ENCODE measurements around the gene EFCC1. TPM values are rescaled to one million over a fixed set of nuclear protein-coding genes. Genes with fewer than 3 reads are reported as not detected.
A peak's percentile ranks its signal among the peaks of the same experiment; 100 is the strongest.

The EFCC1 gene
- total RNA-seq, 2 experiments from 2014 or later: 0.16 to 0.38 TPM

DNA sequence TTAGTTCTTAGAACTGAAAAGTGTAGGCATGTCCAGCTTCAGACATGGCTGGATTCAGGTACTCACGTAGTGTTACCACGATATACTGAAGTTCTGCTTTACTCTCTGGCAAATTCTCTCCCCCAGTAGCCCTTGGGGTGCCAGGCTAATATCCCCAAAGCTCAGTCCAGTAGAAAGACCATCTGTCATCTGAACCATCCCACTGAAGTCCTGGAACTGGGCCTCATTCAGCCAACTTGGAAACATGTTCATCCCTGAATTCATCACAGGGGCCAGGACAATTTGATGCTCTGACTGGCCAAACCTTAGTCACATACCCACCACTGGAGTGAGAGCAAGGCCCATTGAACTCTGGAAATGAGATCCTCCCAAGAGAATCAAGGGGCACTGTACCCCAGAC, 8.2 kb downstream of the EFCC1 start:
- Mint-ChIP-seq H3K27me3 (no peaks in the 10 kb centered on the region), H3K27ac (no peak overlapping the region), H3K4me1 (ENCODE audit: low read depth) (peaks cover 16% of the 10 kb centered on the region), H3K36me3 (ENCODE audit: low read depth) (no peaks in the 10 kb centered on the region), H3K9me3 (no peaks in the 10 kb centered on the region), H3K4me3 (no peak overlapping the region)
- ChIA-PET CTCF (interaction anchor here (1.4 to 7.1 kb wide), 3 partner anchors 10 to 44 kb away, joined by 5 to 66 read pairs (median 26); no protein-coding TSS in a partner anchor), POLR2A (interaction anchor here (1.0 to 4.0 kb wide), 4 partner anchors 10 to 111 kb away, joined by 3 to 15 read pairs (median 4); no protein-coding TSS in a partner anchor)
- no peak for TF ChIP-seq CTCF (IDR thresholded peaks at IDR 0.05)
- DNase-seq (no peak), ATAC-seq (no peak)
- intact Hi-C loops (cut with micrococcal nuclease): no loop called here

GRCh38 chr3:129010310-129010956, 9.3 kb downstream of the EFCC1 start:
- ChIA-PET CTCF (interaction anchor here (1.0 to 1.6 kb wide), 3 partner anchors 17 to 43 kb away, joined by 3 to 7 read pairs (median 3); no protein-coding TSS in a partner anchor), POLR2A (interaction anchor here (1.0 to 1.3 kb wide), 2 partner anchors 12 to 110 kb away, joined by 3 read pairs; no protein-coding TSS in a partner anchor)
- no peak overlapping the region for H3K4me3 Mint-ChIP-seq
- no peaks in the 10 kb centered on the region for H3K36me3 Mint-ChIP-seq (ENCODE audit: low read depth)
- no peak for TF ChIP-seq CTCF (IDR thresholded peaks at IDR 0.05)
- ATAC-seq (no peak), DNase-seq (no peak)
- no peaks in the 10 kb centered on the region for H3K9me3 Mint-ChIP-seq
- peaks cover 16% of the 10 kb centered on the region for H3K4me1 Mint-ChIP-seq (ENCODE audit: low read depth)
- no peak overlapping the region for H3K27ac Mint-ChIP-seq
- no peaks in the 10 kb centered on the region for H3K27me3 Mint-ChIP-seq
- intact Hi-C loops (cut with micrococcal nuclease): no loop called here

GRCh38 chr3:129013491-129013891, 12.4 kb downstream of the EFCC1 start:
- DNase-seq: no peak
- intact Hi-C loops (cut with micrococcal nuclease): no loop called here
- Mint-ChIP-seq H3K27me3 (no peaks in the 10 kb centered on the region), H3K4me3 (no peak overlapping the region), H3K4me1 (ENCODE audit: low read depth) (peaks cover 35% of the 10 kb centered on the region), H3K36me3 (ENCODE audit: low read depth) (no peaks in the 10 kb centered on the region), H3K27ac (no peak overlapping the region), H3K9me3 (no peaks in the 10 kb centered on the region)
- TF ChIP-seq CTCF (IDR thresholded peaks at IDR 0.05): no peak
- no peak for ATAC-seq
- ChIA-PET POLR2A (interaction anchor here (1.3 to 2.4 kb wide), 3 partner anchors 9 to 13 kb away, joined by 5 to 22 read pairs (median 8); no protein-coding TSS in a partner anchor), CTCF (interaction anchor here (0.9 to 4.1 kb wide), 5 partner anchors 11 to 43 kb away, joined by 3 to 25 read pairs (median 12); partner anchors contain the start of gene CFAP92)

DNA sequence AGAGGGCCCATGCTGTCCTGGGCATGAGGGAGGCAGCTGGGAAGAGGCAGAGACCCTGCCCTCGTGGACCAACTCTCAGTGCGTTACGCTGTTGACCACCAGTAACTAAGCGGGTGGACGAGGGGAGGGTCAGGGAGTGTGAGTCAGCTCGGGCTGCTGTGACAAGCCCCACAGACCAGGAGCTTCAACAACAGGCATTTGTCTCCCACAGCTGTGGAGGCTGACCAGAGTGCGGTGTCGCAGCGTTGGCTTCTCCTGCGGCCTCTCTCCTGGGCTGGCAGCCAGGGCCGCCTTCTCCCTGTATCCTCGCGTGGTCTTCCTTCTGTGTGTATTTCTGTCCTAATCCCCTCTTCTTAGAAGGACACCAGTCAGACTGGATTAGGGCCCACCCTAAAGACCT, 13.0 kb downstream of the EFCC1 start:
- ATAC-seq: no peak
- intact Hi-C loops (cut with micrococcal nuclease): no loop called here
- Mint-ChIP-seq H3K36me3 (ENCODE audit: low read depth) (no peaks in the 10 kb centered on the region), H3K27me3 (no peaks in the 10 kb centered on the region), H3K4me1 (ENCODE audit: low read depth) (peaks cover 31% of the 10 kb centered on the region), H3K9me3 (no peaks in the 10 kb centered on the region), H3K4me3 (no peak overlapping the region), H3K27ac (peak overlapping the region; percentile 97)
- CTCF ChIA-PET: interaction anchor here (3.3 to 6.1 kb wide), 5 partner anchors 13 to 44 kb away, joined by 15 to 77 read pairs (median 25); partner anchors contain the start of gene CFAP92
- TF ChIP-seq CTCF (IDR thresholded peaks at IDR 0.05): no peak
- DNase-seq: no peak
- POLR2A ChIA-PET: interaction anchor here (1.8 to 4.7 kb wide), 5 partner anchors 7 to 236 kb away, joined by 4 to 27 read pairs (median 22); partner anchors contain the start of genes COPG1 and RAB43

Data from activated CD8-positive, alpha-beta T cell treated with anti-CD3 and anti-CD28 coated beads for 36 hours (primary cell).